PFSK-1 (cell line): Measurements from ENCODE around the gene SPATA6.

ENCODE experiments used
- POLR2AphosphoS5 ChIP-seq: IDR thresholded peaks from 2 replicates; pipeline ENCODE4 v1.6.1; 2012; ENCODE audit warnings: low read depth, mild to moderate bottlenecking, control low read depth, low read length, moderate library complexity
- REST ChIP-seq, 2 experiments: IDR thresholded peaks; 2 replicates each; pipeline versions ENCODE4 v1.6.1 to v1.8.0; 2011 to 2012; ENCODE audit warnings: low read depth in 2 of 2, low read length in 2 of 2, control low read depth in 1 of 2, inconsistent platforms in 1 of 2, mild to moderate bottlenecking in 1 of 2, moderate library complexity in 1 of 2; ENCODE audit not compliant: insufficient read depth in 1 of 2
- SIN3A ChIP-seq: IDR thresholded peaks from 2 replicates; pipeline ENCODE4 v1.6.1; 2012; ENCODE audit warnings: mild to moderate bottlenecking, low read length, moderate library complexity, borderline replicate concordance; ENCODE audit not compliant: insufficient read depth

GRCh38 chr1:48387409-48387808, 84.6 kb downstream of the SPATA6 start:
- TF ChIP-seq REST (IDR thresholded peaks at IDR 0.05; ENCODE audit: insufficient read depth in 1 of 2, low read depth in 2 of 2, low read length in 2 of 2) (no peak), SIN3A (no peak), POLR2AphosphoS5 (no peak)
